HG03457 (cell line): Measurements from ENCODE around the gene FYTTD1.
"Not testable (repeated sequence)": the region's sequence is repeated elsewhere in the genome, so short reads cannot be mapped to it uniquely, and the experiment has no call there.

Source experiments
- ATAC-seq: cut with Tn5 transposase; IDR thresholded peaks from one replicate; pipeline ENCODE4 v1.9.1; 2021; ENCODE audit warnings: moderate number of reproducible peaks; ENCODE audit not compliant: unreplicated experiment

Gene FYTTD1

GRCh38 chr3:197749601-197750395 is at the start of gene FYTTD1:
Gene FYTTD1, plus strand, starts transcription at chr3:197749883. Its CDS starts 89 bp downstream, at chr3:197749972.
- ATAC-seq, result peak; percentile 65

- no peak for ATAC-seq
Observed at GRCh38 chr3:197700095-197700494, 49.6 kb upstream of the FYTTD1 start.

DNA sequence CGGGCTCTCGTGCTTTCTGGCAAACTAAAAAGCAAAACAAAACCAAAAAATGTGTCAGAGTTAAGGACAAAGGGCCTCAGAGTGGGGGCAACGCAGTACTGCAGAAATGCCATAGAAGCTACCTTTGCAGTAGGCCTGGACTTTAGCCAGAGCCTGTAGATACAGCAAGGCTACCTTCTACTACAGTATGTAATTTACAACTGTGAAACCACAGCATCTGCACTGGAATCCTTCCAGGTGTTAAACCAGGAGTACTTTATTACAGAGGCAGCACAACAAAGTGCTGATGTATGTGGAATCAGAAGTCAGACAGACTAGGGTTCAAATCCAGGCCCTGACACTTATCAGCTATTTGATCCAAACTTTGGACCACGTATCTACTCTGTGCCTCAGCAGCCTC is 47.8 kb upstream of the FYTTD1 start:
- no peak for ATAC-seq

DNA sequence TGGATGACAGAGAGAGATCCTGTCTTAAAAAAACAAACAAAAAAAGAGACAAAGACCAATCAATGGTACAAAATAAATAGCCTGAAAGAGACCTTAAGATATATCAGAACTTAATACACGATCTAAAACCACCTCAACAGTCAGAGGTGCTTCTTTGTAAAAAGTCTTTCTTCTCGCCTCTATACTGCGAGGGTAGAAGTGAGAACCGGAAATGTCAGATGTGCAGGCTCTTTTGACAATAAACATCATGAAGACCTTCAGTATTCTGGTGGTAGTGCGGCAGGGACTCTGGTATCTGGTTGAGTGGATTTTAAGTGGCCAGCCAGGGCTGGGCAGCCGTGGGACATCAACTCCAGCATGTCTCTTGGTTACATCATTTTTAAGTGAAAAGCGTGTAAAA is 43.0 kb upstream of the FYTTD1 start:
- no peak for ATAC-seq

- ATAC-seq, result no peak
Observed at GRCh38 chr3:197709135-197709534, 40.5 kb upstream of the FYTTD1 start.

GRCh38 chr3:197710965-197711364 is 38.7 kb upstream of the FYTTD1 start:
- ATAC-seq, result not testable (repeated sequence)

- peak; percentile 81 for ATAC-seq
Observed at GRCh38 chr3:197711973-197712707, 37.5 kb upstream of the FYTTD1 start.

DNA sequence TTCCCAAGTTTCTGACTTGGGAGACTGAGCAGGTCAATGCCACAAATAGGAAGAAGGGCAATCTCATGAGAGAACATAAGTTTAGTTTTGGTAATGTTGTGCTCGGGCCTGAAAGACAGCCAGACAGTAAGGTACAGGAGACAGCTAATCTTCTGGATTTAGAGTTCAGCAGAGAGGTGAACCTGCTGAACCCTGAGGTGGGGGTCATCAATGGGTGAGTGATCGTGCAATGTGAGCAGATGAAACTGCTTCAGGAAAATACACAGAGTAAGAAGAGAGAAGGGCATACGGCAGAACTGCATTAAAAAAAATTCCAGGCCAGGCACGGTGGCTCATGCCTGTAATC is 36.2 kb upstream of the FYTTD1 start:
- no peak for ATAC-seq

DNA sequence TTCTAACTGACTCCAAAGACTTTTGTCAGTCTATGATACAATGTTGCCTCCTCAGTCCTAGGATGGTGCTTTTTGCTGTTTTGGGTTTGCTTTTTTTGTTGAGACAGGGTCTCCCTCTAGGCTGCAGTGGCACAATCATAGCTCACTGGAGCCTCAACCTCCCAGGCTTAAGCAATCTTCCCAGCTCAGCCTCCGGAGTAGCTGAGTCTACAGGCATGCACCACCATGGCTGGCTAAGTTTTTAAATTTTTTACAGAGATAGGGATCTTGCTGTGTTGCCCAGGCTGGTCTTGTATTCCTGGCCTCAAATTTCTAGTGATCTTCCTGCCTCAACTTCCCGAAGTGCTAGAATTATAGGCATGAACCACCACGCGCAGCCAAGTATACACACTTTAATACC is 35.4 kb upstream of the FYTTD1 start:
- ATAC-seq, result no peak

GRCh38 chr3:197718891-197719290 is 30.8 kb upstream of the FYTTD1 start:
- ATAC-seq, result no peak

GRCh38 chr3:197720694-197721093 is 29.0 kb upstream of the FYTTD1 start:
- no peak for ATAC-seq

GRCh38 chr3:197722734-197723133 is 26.9 kb upstream of the FYTTD1 start:
- ATAC-seq, result no peak

DNA sequence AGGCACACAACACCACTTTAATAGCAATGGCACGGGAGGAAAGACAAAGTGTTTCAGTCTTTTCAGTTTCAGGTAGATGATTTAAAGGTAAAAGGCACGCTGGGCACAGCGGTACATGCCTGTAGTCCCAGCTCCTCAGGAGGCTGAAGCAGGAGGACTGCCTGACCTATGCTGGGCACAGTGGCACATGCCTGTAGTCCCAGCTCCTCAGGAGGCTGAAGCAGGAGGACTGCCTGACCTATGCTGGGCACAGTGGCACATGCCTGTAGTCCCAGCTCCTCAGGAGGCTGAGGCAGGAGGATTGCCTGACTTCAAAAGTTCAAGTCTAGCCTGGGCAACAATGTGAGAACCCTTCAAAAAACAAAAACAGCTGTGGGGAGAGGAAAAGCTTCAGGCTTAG is 21.8 kb upstream of the FYTTD1 start:
- not testable (repeated sequence) for ATAC-seq

DNA sequence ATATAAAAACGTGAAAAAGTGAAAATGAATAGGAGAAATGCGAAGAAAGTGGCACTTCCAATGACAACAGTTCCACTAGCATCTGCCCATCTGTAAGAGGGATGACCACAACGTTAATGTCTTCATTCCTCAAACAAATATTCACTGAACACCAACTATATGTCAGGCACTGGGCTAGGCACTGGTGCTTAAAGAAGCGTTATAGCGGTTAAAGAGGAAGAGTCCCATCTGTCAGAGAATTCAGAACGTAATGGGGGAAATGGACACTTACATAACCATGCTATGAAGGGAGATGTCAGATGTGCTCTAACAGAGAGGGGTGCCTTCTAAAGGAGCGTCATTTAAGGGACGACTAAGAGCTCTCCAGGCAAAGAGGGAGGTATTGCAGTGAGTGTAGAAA is 21.2 kb upstream of the FYTTD1 start:
- ATAC-seq, result no peak

GRCh38 chr3:197730200-197730599 is 19.5 kb upstream of the FYTTD1 start:
- ATAC-seq, result no peak

- not testable (repeated sequence) for ATAC-seq
Observed at GRCh38 chr3:197730770-197731169, 18.9 kb upstream of the FYTTD1 start.

DNA sequence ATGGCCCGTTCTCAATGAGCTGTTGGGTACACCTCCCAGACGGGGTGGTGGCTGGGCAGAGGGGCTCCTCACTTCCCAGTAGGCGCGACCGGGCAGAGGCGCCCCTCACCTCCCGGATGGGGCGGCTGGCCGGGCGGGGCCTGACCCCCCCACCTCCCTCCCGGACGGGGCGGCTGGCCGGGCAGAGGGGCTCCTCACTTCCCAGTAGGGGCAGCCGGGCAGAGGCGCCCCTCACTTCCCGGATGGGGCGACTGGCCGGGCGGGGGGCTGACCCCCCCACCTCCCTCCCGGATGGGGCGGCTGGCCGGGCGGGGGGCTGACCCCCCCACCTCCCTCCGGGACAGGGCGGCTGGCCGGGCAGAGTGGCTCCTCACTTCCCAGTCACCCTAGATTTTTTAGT is 18.2 kb upstream of the FYTTD1 start:
- not testable (repeated sequence) for ATAC-seq

GRCh38 chr3:197733042-197733441 is 16.6 kb upstream of the FYTTD1 start:
- ATAC-seq, result no peak

GRCh38 chr3:197734667-197735318 is 14.9 kb upstream of the FYTTD1 start:
- ATAC-seq, result peak; percentile 36

DNA sequence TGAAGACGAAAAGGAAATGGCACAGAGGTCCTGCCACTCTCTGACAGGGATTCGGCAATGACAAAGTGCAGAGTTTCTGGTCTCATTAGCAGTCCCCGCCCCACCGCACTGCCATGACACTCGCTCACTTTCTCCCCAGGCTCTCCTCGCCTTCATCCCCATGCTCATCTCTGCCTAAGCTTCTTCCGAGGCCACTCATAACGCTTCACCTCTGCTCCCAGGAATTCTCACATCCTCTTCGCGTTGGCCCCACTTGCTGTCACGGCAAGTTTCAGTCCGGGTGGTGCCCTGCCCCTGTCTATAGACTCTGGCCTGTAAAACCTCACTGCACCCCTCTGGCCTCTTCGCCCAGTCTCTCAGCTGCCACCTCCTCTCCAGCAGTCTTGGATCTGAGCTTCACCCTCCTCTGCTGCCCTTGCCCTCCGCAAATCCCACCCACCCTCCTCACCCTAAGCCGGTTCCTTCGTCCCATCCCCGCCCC is 13.6 kb upstream of the FYTTD1 start:
- ATAC-seq, result no peak

GRCh38 chr3:197736491-197737318 is 13.0 kb upstream of the FYTTD1 start, which contains the start of gene RUBCN:
Gene RUBCN, minus strand, starts transcription at chr3:197736904. Its CDS starts 185 bp downstream, at chr3:197736719.
- ATAC-seq, result peak; percentile 71
